Common myeloid progenitor, CD34-positive (primary cell): Measurements from ENCODE around the gene DRAP1.

ENCODE experiments used
- CTCF ChIA-PET: fragments of 350-600 bp; sonication (Branson Sonifier 250); formaldehyde crosslinking; loops from one replicate; lab custom pipeline; 2021; ENCODE audit warnings: antibody characterized with exemption; lab: Charles Lee
- POLR2A ChIA-PET: fragments of 350-600 bp; sonication (Branson Sonifier 250); formaldehyde crosslinking; loops from one replicate; lab custom pipeline; 2021; ENCODE audit warnings: antibody characterized with exemption; lab: Charles Lee
- DNase-seq, 3 donors: peaks; one replicate each; pipeline versions ENCODE4 v3.0.0 to v3.0.0-alpha.2; 2013
- H3K27ac ChIP-seq, 2 experiments: 1 replicate in 1 of 2; 2 replicates in 1 of 2; pipeline ENCODE4 v1.7.0; 2013; ENCODE audit warnings: inconsistent platforms in 2 of 2, low read length in 2 of 2, mild to moderate bottlenecking in 2 of 2, low read depth in 1 of 2, moderate library complexity in 1 of 2; ENCODE audit not compliant: severe bottlenecking in 2 of 2, insufficient read depth in 1 of 2, poor library complexity in 1 of 2
- H3K27me3 ChIP-seq, 5 experiments: replicated peaks in 2 of 5; 1 replicate in 3 of 5; 2 replicates in 2 of 5; pipeline versions ENCODE4 v1.6.1 to v1.7.0; 2013; ENCODE audit warnings: low read length in 4 of 5, mild to moderate bottlenecking in 2 of 5, moderate library complexity in 2 of 5, inconsistent platforms in 1 of 5; ENCODE audit not compliant: insufficient read depth in 5 of 5, control insufficient read depth in 4 of 5
- H3K36me3 ChIP-seq, 4 experiments: 1 replicate in 2 of 4; 2 replicates in 2 of 4; pipeline versions ENCODE4 v1.6.1 to v1.7.0; 2013; ENCODE audit warnings: low read length in 3 of 4, control low read depth in 1 of 4, mild to moderate bottlenecking in 1 of 4; ENCODE audit not compliant: control insufficient read depth in 4 of 4, insufficient read depth in 4 of 4
- H3K4me1 ChIP-seq, 4 experiments: 1 replicate in 3 of 4; 2 replicates in 1 of 4; pipeline versions ENCODE4 v1.6.1 to v1.7.1; 2013; ENCODE audit warnings: low read length in 3 of 4, mild to moderate bottlenecking in 3 of 4, control low read depth in 1 of 4, inconsistent platforms in 1 of 4, moderate library complexity in 1 of 4; ENCODE audit not compliant: control insufficient read depth in 4 of 4, insufficient read depth in 4 of 4; ENCODE audit errors: control extremely low read depth in 1 of 4
- H3K4me3 ChIP-seq, 7 experiments: 1 replicate in 4 of 7; 2 replicates in 3 of 7; pipeline versions ENCODE4 v1.5.1 to v1.7.0; 2013; ENCODE audit warnings: mild to moderate bottlenecking in 7 of 7, low read length in 6 of 7, moderate library complexity in 6 of 7, inconsistent platforms in 2 of 7, low read depth in 2 of 7, control low read depth in 1 of 7; ENCODE audit not compliant: insufficient read depth in 4 of 7, control insufficient read depth in 1 of 7; ENCODE audit errors: extremely low read depth in 1 of 7
- H3K9me3 ChIP-seq, 5 experiments: 1 replicate in 4 of 5; 2 replicates in 1 of 5; pipeline versions ENCODE4 v1.6.1 to v1.7.1; 2013; ENCODE audit warnings: low read length in 4 of 5, mild to moderate bottlenecking in 2 of 5, inconsistent platforms in 1 of 5, low read depth in 1 of 5, moderate library complexity in 1 of 5; ENCODE audit not compliant: control insufficient read depth in 4 of 5, insufficient read depth in 2 of 5; ENCODE audit errors: control extremely low read depth in 1 of 5
- WGBS: methylation state at CpG from one replicate; pipeline ENCODE4 v1.1.5; 2013; ENCODE audit not compliant: insufficient coverage; 5-methylcytosine and 5-hydroxymethylcytosine counted together

The DRAP1 gene

DNA sequence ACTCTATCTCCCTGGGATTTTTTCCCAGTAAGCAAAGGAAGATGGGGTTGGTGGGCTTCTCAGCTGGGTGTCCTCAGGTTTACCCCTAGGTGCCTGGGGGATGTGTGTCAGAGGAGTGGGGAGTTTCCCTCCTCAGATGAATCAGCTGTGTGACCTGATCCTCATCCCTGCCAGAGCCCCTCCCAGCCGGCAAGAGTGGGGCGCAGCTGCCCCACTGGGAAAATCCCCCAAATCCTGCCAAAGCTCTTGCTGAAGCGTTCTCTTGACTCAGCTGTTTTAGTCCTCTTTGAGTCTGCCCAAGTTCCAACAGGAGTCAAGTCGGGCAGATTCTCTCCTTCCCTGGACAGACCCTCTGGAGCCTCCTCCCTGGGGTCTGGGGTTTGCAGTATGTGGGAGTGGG lies 6.4 kb upstream of the DRAP1 start:
- H3K27ac ChIP-seq: no peak overlapping the region
- H3K4me1 ChIP-seq: peaks cover 0 to 43% (median 36%) of the 10 kb centered on the region in 4 experiments

DNA sequence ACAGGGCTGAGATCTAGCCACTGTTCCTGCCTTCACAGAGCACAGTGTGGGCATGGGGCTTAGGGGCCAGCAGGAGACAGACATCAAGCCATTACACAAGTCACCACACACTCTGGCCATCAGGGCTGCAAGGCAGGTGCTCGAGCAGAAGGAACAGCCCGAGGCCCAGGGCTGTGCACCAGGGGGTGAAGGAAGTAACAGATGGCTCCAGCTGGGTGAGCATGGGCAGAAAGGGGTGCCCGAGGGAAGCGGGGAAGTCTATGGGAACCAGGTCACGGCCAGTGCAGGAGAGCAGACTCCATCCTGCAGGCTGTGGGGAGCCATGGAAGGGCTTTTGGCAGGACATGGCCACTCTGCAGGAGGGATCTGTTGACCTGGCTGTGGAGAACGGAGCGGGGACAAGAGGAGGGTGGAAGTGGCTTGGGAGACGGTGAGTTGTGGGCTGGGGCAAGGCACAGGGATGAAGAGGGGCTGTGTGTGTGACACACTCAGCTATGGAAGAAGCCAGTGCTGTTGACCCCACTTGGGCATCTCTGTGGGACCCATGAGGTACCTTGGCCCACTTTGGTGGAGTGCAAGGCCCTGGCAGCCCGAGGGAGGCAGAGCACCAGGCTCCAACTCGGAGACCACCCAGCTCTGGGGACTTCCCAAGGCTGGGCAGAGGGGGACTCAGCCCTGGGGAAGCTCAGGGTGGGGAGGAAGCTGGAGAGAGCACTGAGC lies 4.0 kb upstream of the DRAP1 start:
- ChIA-PET POLR2A (interaction anchor here (0.5 to 1.9 kb wide), 6 partner anchors 15 to 79 kb away, joined by 3 to 5 read pairs (median 5); partner anchors contain the start of gene FOSL1), CTCF (interaction anchor here (0.6 to 2.4 kb wide), 11 partner anchors 9 to 137 kb away, joined by 3 to 9 read pairs (median 4); partner anchors contain the start of genes CCDC85B and SF3B2)
- Histone ChIP-seq H3K27me3 (no peaks in the 10 kb centered on the region), H3K36me3 (peaks cover 0 to 8% (median 2%) of the 10 kb centered on the region in 4 experiments), H3K9me3 (no peaks in the 10 kb centered on the region), H3K4me3 (peak overlapping the region in 2 of 7 experiments; percentile 33 to 52), H3K4me1 (peaks cover 0 to 52% (median 47%) of the 10 kb centered on the region in 4 experiments), H3K27ac (peak overlapping the region in 1 of 2 experiments; percentile 61)
- DNase-seq: no peak
- 60% methylated on average over 9 of the region's 10 CpGs for WGBS

More for the DNA sequence above, 6.4 kb upstream of the DRAP1 start:
- no peak for DNase-seq
- Histone ChIP-seq H3K4me3 (no peak overlapping the region), H3K9me3 (no peaks in the 10 kb centered on the region), H3K27me3 (no peaks in the 10 kb centered on the region), H3K36me3 (peaks cover 0 to 8% (median 2%) of the 10 kb centered on the region in 4 experiments)
- POLR2A ChIA-PET: interaction anchor here (1.4 kb wide), 1 partner anchor 12 kb away, joined by 5 read pairs; the partner anchor contains the start of gene FOSL1
- CTCF ChIA-PET: interaction anchor here (1.1 to 5.1 kb wide), 2 partner anchors 12 to 156 kb away, joined by 3 to 30 read pairs; partner anchors contain the start of gene FOSL1
- WGBS: 95% methylated on average over 4 of the region's 4 CpGs

DNA sequence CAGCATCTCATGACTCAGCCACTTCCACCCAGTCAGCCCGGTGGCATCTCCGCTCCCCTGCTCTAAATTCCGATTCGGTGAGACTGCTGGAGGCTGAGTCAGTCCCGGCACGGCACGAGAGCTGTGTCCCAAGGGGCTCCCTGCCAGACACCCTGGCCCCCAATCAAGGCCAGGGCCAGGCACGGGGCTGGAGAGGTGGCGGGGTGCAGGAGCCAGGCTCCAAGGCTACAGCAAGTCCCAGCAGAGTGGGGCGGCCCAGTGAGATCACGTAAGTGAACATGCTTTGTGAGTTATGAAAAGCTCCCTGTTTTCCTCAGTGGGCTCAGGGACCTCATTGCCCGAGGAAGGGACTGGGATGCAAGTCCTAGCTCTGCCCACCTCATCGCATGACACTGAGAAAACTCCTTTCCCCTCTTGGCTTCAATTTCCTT lies 3.4 kb upstream of the DRAP1 start:
- H3K27ac ChIP-seq: peak overlapping the region in 1 of 2 experiments; percentile 61
- ChIA-PET CTCF (interaction anchor here (0.6 to 2.4 kb wide), 11 partner anchors 10 to 137 kb away, joined by 3 to 9 read pairs (median 4); partner anchors contain the start of genes CCDC85B and SF3B2), POLR2A (interaction anchor here (0.5 to 1.9 kb wide), 6 partner anchors 15 to 78 kb away, joined by 3 to 5 read pairs (median 5); partner anchors contain the start of gene FOSL1)
- 24% methylated on average over 12 of the region's 13 CpGs for WGBS
- H3K36me3 ChIP-seq: peaks cover 0 to 13% (median 3%) of the 10 kb centered on the region in 4 experiments
- DNase-seq: peak; percentile 68 to 89 (median 89)
- no peaks in the 10 kb centered on the region for H3K9me3 ChIP-seq
- H3K4me1 ChIP-seq: peaks cover 0 to 58% (median 53%) of the 10 kb centered on the region in 4 experiments
- no peaks in the 10 kb centered on the region for H3K27me3 ChIP-seq
- peak overlapping the region in 3 of 7 experiments; percentile 6 to 47 (median 33) for H3K4me3 ChIP-seq

DNA sequence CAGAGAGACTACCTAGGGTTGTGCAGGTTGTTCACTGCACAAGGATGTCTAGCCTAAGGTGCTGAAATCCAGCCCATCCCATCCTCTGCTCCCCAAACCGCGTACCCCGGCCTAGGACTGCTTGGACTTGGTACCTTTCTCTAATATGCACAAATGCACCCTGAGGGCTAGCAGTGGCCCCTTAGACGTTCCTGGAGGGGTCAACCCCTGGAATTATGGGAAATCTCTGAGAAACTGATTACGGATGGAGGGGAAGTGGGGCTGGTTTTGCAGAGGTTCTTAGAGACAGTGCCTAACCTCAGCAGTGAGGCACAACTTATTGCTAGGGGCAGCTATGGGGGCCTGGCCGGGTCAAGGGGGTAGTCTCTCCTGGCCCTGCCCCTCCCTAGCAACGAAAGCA lies 2.8 kb upstream of the DRAP1 start:
- ChIA-PET CTCF (interaction anchor here (1.2 to 2.4 kb wide), 6 partner anchors 13 to 50 kb away, joined by 3 to 9 read pairs (median 6); partner anchors contain the start of gene CCDC85B), POLR2A (interaction anchor here (1.0 to 1.9 kb wide), 3 partner anchors 18 to 23 kb away, joined by 4 to 5 read pairs (median 5); no protein-coding TSS in a partner anchor)
- peaks cover 0 to 14% (median 5%) of the 10 kb centered on the region in 4 experiments for H3K36me3 ChIP-seq
- H3K27me3 ChIP-seq: no peaks in the 10 kb centered on the region
- no peaks in the 10 kb centered on the region for H3K9me3 ChIP-seq
- peaks cover 0 to 60% (median 53%) of the 10 kb centered on the region in 4 experiments for H3K4me1 ChIP-seq
- no peak for DNase-seq
- no peak overlapping the region for H3K27ac ChIP-seq
- WGBS: 29% methylated on average over 1 of the region's 7 CpGs
- peak overlapping the region in 2 of 7 experiments; percentile 6 to 47 for H3K4me3 ChIP-seq

DNA sequence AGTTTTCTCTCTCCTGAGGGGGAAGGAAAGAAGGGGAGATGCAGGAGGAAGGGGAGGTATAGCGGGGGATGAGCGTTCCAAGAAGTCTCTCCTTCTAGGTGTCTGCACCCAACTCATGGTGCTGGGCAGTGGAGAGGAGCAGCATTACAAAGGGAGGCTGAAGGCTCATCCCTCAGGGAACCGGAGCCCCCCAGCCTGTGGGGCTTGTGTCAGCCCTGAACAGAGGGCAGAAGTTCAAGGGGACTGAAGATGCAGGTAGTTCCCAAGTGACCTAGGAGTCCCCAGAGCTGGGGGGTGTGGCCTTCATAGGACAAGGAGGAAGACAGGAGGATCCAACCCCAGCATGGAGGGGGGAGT lies 2.2 kb upstream of the DRAP1 start:
- Histone ChIP-seq H3K27me3 (no peaks in the 10 kb centered on the region), H3K9me3 (no peaks in the 10 kb centered on the region), H3K4me3 (peak overlapping the region in 2 of 7 experiments; percentile 95 to 97), H3K4me1 (peaks cover 0 to 57% (median 48%) of the 10 kb centered on the region in 4 experiments), H3K36me3 (peaks cover 0 to 17% (median 8%) of the 10 kb centered on the region in 4 experiments), H3K27ac (no peak overlapping the region)
- DNase-seq: no peak
- 96% methylated on average over 3 of the region's 3 CpGs for WGBS
- ChIA-PET POLR2A (interaction anchor here (0.6 to 2.7 kb wide), 4 partner anchors 18 to 49 kb away, joined by 3 to 8 read pairs (median 5); partner anchors contain the start of gene CCDC85B), CTCF (interaction anchor here (1.2 to 1.9 kb wide), 6 partner anchors 16 to 59 kb away, joined by 3 to 11 read pairs (median 5); partner anchors contain the start of genes CCDC85B, FIBP and FOSL1)

DNA sequence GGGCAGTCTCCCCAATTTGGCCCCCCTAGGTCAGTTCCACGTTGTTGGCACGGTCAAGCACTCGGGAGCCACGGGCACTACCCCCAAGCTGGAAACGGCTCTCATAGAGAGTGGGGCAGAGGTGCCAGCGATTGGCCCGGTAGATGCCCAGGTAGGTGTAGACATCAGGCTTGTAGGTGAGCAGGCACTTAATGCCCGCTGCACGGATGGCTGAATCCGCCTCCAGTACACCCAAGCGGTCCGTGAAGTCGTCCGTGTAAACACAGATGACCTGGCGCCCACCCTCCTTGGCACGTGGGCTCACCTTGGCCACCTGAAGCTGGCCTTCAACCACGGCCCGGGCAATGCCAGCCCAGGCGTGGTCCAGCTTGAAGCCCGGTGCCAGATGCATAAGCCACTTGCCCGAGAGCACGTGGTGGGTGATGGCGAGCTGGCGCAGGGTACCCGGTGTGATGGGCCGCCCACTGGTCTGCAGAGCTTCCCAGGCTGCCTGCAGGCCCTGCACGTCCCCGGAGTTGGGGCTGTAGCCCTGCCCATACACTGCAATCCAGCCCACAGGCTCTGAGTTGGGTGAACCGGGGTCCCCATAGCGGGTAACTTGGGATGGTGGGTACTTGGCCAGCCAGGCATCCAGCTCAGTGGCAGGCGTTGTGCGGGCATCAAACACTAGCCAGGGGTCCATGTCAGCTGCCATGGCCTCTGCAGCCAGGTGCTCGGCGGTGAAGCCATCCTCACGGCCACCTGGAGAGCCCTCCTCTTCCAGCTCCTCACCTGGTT lies 1.6 kb upstream of the DRAP1 start:
- Histone ChIP-seq H3K27ac (peak overlapping the region; percentile 85 to 95), H3K9me3 (no peaks in the 10 kb centered on the region), H3K27me3 (no peaks in the 10 kb centered on the region), H3K36me3 (peaks cover 2 to 23% (median 13%) of the 10 kb centered on the region in 4 experiments), H3K4me3 (peak overlapping the region; percentile 71 to 99 (median 97)), H3K4me1 (peaks cover 0 to 61% (median 48%) of the 10 kb centered on the region in 4 experiments)
- ChIA-PET POLR2A (interaction anchor here (0.6 to 2.7 kb wide), 4 partner anchors 17 to 49 kb away, joined by 3 to 8 read pairs (median 6); partner anchors contain the start of genes CCDC85B and FOSL1), CTCF (interaction anchor here (0.9 to 1.9 kb wide), 7 partner anchors 11 to 59 kb away, joined by 3 to 11 read pairs (median 4); partner anchors contain the start of genes CCDC85B, FIBP and FOSL1)
- WGBS: 97% methylated on average over 27 of the region's 35 CpGs
- DNase-seq: no peak
